ENCODE data around the gene PROK2.

DNA sequence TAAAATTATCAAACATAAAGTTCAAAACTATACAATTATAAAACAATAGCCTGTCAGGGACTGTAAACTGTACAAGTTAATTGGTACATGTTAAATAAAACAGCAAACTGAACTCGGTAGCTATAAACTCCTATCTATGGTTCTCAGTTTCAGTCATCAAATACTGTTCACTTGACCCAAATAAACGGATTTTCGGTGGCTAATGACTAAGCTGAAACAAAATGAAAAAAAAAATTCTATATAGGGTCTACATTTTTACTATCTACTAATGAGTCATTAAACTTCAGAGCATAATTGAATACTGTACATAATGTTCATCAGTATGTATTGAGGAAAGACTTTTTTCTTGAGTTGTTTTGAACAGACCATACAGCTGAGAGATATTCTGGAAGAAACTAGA is 6.6 kb downstream of the PROK2 start:
- TF ChIP-seq, protein P1, sequence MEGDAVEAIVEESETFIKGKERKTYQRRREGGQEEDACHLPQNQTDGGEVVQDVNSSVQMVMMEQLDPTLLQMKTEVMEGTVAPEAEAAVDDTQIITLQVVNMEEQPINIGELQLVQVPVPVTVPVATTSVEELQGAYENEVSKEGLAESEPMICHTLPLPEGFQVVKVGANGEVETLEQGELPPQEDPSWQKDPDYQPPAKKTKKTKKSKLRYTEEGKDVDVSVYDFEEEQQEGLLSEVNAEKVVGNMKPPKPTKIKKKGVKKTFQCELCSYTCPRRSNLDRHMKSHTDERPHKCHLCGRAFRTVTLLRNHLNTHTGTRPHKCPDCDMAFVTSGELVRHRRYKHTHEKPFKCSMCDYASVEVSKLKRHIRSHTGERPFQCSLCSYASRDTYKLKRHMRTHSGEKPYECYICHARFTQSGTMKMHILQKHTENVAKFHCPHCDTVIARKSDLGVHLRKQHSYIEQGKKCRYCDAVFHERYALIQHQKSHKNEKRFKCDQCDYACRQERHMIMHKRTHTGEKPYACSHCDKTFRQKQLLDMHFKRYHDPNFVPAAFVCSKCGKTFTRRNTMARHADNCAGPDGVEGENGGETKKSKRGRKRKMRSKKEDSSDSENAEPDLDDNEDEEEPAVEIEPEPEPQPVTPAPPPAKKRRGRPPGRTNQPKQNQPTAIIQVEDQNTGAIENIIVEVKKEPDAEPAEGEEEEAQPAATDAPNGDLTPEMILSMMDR (optimal IDR thresholded peaks at IDR 0.05 in 1 of 3, IDR thresholded peaks at IDR 0.05 in 1 of 3, conservative IDR thresholded peaks at IDR 0.05 in 1 of 3; ENCODE audit: extremely low read depth in 1 of 3, insufficient read depth in 2 of 3, low read length in 3 of 3): no peak
- no peak for TF ChIP-seq EZH2 (IDR thresholded peaks at IDR 0.05; ENCODE audit: low read length)
